ENCODE measurements around the gene FAM117A.

FAM117A gene

DNA sequence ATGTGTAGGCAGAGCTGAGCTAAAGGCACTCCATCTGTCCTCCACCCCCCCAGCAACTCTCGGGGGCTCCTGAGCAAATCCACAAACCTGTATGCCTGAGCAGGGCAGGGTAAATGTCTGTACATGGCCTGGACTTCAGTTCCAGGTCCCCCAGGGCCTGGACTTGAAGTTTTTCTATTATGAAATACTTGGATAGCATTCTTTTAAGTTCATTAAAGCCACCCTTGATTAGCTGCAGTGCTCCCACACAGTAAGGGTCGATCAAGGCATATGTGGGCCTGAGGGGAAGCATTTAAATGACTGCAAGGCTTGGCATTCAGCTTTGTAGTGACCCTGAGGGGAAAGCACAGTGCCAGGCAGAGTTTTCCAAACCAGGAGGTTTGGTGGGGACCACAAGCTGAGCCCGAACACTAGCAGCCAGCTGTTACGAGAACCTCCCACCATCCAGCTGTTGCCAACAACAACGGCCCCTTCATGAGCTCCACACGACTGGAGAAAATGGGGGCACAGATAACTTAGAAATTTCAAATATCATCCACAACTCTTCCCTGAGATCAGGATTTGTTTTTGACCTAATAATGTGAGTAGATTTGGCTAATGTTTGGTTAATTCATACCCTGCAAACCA lies 6.7 kb downstream of the FAM117A start:
- DNase-seq (ENCODE audit: extremely low read depth, low read depth) = no peak
- TF ChIP-seq, protein P1, sequence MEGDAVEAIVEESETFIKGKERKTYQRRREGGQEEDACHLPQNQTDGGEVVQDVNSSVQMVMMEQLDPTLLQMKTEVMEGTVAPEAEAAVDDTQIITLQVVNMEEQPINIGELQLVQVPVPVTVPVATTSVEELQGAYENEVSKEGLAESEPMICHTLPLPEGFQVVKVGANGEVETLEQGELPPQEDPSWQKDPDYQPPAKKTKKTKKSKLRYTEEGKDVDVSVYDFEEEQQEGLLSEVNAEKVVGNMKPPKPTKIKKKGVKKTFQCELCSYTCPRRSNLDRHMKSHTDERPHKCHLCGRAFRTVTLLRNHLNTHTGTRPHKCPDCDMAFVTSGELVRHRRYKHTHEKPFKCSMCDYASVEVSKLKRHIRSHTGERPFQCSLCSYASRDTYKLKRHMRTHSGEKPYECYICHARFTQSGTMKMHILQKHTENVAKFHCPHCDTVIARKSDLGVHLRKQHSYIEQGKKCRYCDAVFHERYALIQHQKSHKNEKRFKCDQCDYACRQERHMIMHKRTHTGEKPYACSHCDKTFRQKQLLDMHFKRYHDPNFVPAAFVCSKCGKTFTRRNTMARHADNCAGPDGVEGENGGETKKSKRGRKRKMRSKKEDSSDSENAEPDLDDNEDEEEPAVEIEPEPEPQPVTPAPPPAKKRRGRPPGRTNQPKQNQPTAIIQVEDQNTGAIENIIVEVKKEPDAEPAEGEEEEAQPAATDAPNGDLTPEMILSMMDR (IDR thresholded peaks at IDR 0.05; ENCODE audit: low read depth, low read length, missing control alignments) = no peak
- no peak overlapping the region for H3K4me3 ChIP-seq (replicated peaks; ENCODE audit: low read depth, low read length)

DNA sequence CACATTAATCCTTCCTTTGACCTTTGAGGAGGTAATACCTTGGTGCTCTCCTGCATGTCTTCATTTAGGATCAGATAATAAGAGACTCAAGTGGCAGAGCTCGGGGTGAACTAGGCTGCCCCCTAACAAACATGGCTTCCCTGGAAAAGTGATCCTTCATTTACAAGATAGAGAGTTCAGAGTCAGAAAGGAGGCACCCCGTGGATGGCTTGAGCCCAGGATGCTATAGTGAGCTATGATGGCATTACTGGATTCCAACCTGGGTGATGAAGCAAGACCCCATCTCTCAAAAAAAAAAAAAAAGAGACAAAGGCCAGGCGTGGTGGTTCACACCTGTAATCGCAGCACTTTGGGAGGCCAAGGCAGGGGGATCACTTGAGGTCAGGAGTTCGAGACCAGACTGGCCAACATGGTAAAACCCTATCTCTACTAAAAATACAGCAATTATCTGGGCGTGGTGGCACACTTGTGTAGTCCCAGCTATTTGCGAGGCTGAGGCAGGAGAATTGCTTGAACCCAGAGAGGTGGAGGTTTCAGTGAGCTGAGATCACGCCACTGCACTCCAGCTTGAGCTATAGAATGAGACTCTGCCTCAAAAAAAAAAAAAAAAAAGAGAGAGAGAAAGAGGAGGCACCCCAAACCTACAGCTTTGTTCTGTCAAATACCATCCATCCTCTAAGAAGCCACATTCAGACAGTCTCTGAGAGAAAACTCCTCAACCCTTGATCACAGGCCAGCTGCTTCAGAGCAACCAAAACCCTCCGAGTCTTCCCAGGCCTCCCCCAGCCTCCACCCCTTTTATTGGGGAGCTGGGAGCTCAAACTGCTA lies 7.4 kb downstream of the FAM117A start:
- TF ChIP-seq, protein P1 (IDR thresholded peaks at IDR 0.05; ENCODE audit: low read depth, low read length, missing control alignments) = no peak
- no peak for DNase-seq (ENCODE audit: extremely low read depth, low read depth)

DNA sequence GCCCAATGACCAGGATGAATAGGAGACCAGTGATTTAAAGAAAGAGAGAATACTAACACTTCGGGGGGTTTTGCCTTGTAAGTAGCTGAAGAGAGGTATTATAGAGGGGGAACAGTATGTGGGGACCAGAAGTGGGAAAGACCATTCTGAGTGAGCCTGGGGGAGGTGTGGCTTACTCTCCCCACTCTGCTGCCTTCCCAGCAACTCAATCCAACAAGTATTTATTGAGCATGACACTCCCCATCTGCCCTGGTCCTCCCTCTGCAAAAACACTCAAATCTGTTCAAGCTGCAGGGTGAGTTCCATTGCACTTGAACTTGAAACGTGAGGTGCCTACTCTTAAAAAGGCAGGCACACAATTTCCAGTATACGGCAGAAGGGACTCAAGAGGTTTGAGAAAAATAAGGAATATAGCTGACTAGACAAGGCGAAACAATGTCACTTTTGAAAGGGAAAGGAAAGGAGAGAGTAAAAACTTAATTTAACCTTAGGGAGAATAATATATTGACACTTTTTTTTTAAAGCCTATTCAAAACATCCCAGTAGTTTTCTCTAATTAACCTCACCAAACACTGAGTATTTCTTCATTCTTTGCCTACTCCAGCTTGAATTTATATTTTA lies 8.2 kb downstream of the FAM117A start:
- TF ChIP-seq, protein P1 (IDR thresholded peaks at IDR 0.05; ENCODE audit: low read depth, low read length, missing control alignments) = no peak
- H3K4me3 ChIP-seq (replicated peaks; ENCODE audit: low read depth, low read length) = no peak overlapping the region
- no peak for DNase-seq (ENCODE audit: extremely low read depth, low read depth)

More for the DNA sequence above, 7.4 kb downstream of the FAM117A start:
- no peak overlapping the region for H3K4me3 ChIP-seq (replicated peaks; ENCODE audit: low read depth, low read length)

DNA sequence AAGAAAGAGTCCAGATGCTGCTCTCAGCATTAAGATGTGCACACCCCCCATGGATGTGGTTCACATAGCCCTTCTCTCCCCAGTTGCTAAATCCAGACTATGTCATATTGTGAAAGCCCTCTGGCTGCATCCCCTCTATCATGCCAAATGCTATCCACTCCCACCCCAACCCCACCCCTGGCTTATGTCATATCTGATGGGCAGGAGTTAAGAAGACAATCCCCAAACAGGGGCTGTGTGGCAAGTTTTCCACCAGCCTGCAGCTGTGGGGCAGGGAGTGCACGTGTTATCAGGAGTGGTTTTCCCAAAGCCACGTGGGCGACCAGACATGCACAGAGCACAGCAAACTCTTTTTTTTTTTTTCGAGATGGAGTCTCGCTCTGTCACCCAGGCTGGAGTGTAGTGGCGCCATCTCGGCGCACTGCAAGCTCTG lies 10.0 kb downstream of the FAM117A start:
- TF ChIP-seq, protein P1 (IDR thresholded peaks at IDR 0.05; ENCODE audit: low read depth, low read length, missing control alignments) = no peak
- no peak for DNase-seq (ENCODE audit: extremely low read depth, low read depth)
- H3K4me3 ChIP-seq (replicated peaks; ENCODE audit: low read depth, low read length) = no peak overlapping the region

DNA sequence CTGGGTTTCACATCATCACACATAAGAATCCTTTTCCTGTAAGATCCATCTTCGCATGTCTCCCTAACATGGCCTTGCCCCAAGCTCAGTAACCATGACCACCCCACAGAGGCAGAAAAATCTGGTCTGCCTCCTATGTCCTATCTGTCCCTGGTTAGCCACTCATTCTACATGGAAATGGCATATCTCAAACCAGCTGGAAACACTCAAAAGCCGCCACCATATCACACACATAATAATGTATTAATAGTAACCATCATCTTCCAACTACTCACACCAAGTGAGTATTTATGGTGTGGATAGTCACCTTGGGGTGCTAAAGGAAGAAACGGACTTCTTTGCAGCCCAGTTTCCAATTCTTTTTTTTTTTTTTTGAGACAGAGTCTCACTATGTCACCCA lies 11.4 kb downstream of the FAM117A start:
- H3K4me3 ChIP-seq (replicated peaks; ENCODE audit: low read depth, low read length) = no peak overlapping the region
- TF ChIP-seq, protein P1 (IDR thresholded peaks at IDR 0.05; ENCODE audit: low read depth, low read length, missing control alignments) = no peak
- DNase-seq (ENCODE audit: extremely low read depth, low read depth) = no peak

DNA sequence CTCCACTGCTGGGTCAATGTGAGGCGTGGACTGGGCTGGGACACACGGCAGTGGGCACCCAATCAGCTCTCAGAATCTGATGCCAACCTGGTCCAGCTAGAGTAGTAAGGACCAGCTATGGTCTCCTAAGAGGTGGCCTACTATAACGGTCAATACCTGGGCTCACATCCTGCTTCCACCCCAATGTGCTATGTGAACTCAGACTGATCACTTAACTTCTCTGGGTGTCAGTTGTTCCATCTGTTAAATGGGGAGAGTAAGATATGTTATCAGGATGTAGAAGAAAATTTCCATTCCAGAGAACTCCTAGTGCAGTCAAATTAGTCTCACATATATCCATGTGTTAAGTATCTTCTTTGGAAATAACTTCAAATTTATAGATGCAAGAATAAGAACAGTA lies 14.2 kb downstream of the FAM117A start:
- no peak for DNase-seq (ENCODE audit: extremely low read depth, low read depth)
- TF ChIP-seq, protein P1 (IDR thresholded peaks at IDR 0.05; ENCODE audit: low read depth, low read length, missing control alignments) = no peak
- no peak overlapping the region for H3K4me3 ChIP-seq (replicated peaks; ENCODE audit: low read depth, low read length)
